Measurements from ENCODE around the gene PHOX2A.
A peak's percentile ranks its signal among the peaks of the same experiment; 100 is the strongest.

PHOX2A gene

DNA sequence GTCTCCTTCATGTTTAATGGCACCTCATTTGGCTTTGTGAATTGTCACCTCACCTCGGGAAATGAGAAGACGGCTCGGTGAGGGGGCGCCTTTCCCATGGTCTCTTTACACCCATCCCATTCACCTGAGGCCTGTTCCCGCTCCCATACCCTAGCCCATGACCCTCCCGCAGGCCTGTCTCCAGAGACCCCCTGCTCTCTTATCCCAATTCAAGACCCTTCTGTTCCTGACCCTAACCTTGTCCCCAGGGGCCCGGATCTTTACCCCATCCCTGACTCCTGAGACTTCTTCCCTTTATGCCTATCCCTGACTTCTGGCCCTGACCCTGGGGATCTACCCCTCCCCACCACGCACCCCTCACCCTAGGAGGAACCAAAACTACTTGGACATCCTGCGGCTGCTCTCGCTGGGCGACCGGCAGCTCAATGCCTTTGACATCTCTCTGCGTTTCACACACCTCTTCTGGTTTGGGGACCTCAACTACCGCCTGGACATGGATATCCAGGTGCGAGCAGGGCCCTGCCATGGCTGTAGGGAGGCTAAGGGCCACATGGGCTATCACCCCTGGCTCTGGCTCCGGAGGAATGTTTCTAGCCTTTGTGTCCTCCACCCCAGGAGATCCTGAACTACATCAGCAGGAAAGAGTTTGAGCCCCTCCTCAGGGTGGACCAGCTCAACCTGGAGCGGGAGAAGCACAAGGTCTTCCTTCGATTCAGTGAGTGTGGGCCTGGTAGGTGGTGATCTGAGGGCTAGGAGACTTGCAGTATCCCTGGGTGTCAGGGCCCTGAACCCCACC, 11.5 kb downstream of the PHOX2A start:
- ATAC-seq = no peak
- H3K9me3 Mint-ChIP-seq = no peaks in the 10 kb centered on the region
- peaks cover 19% of the 10 kb centered on the region for H3K4me1 Mint-ChIP-seq
- no peaks in the 10 kb centered on the region for H3K27me3 Mint-ChIP-seq
- peak overlapping the region in 1 of 2 donors; percentile 23 for H3K27ac Mint-ChIP-seq
- no peak overlapping the region for H3K4me3 Mint-ChIP-seq
- DNase-seq = peak in 1 of 2 donors; percentile 8

DNA sequence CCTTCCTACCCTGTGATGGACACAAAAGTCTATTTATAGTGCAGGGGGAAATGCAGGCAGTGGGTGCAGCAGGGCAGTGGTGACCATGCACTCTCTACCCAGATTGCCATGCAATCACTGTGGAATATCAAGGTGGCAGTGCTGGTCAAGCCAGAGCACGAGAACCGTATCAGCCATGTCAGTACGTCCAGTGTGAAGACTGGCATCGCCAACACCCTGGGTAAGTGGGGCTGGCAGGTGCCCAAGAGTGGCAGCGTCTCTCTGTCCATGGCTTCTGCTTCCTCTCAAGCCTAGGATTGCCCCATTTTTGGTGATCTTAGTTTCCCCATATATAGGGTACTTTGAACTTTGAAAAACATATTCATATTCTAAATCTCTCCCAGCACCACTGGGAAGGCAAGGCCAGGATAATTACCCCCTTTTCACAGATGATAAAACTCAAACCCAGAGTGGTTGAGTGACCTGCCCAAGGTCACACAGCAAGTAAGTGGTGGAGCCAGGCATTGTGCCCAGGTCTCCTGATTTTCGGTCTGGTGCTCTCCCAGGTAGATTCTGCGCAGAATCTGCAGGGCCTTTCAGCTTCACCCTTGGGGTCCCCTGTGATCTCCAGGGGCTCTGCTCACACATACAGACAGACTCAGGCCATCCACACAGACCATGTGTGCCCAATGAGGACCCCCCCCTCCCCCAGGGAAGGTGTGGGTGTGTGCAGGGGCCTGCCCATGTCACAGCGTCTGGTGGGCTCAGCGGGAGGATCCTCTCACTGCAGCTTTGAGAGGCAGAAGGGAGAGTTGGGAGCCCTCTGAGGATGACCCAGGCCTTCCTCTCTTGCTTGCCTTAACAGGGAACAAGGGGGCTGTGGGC, 12.3 kb downstream of the PHOX2A start:
- H3K4me3 Mint-ChIP-seq = no peak overlapping the region
- H3K27me3 Mint-ChIP-seq = no peaks in the 10 kb centered on the region
- peak overlapping the region in 1 of 2 donors; percentile 77 for H3K27ac Mint-ChIP-seq
- ATAC-seq = no peak
- peaks cover 22% of the 10 kb centered on the region for H3K4me1 Mint-ChIP-seq
- H3K9me3 Mint-ChIP-seq = no peaks in the 10 kb centered on the region
- peak in 1 of 2 donors; percentile 4 for DNase-seq

GRCh38 chr11:72230764-72231365, 13.1 kb downstream of the PHOX2A start:
- H3K9me3 Mint-ChIP-seq = no peaks in the 10 kb centered on the region
- DNase-seq (peak in 1 of 2 donors; percentile 7), ATAC-seq (no peak)
- peaks cover 30% of the 10 kb centered on the region for H3K4me1 Mint-ChIP-seq
- H3K27me3 Mint-ChIP-seq = no peaks in the 10 kb centered on the region
- H3K4me3 Mint-ChIP-seq = no peak overlapping the region
- H3K27ac Mint-ChIP-seq = peak overlapping the region in 1 of 2 donors; percentile 77

- DNase-seq (no peak), ATAC-seq (no peak)
- no peak overlapping the region for H3K4me3 Mint-ChIP-seq
- H3K27me3 Mint-ChIP-seq = no peaks in the 10 kb centered on the region
- no peaks in the 10 kb centered on the region for H3K9me3 Mint-ChIP-seq
- peaks cover 37% of the 10 kb centered on the region for H3K4me1 Mint-ChIP-seq
- no peak overlapping the region for H3K27ac Mint-ChIP-seq
Measured at GRCh38 chr11:72229925-72230763, 13.8 kb downstream of the PHOX2A start.

- no peaks in the 10 kb centered on the region for H3K27me3 Mint-ChIP-seq
- ATAC-seq (no peak), DNase-seq (no peak)
- no peak overlapping the region for H3K4me3 Mint-ChIP-seq
- no peaks in the 10 kb centered on the region for H3K9me3 Mint-ChIP-seq
- H3K4me1 Mint-ChIP-seq = peaks cover 36% of the 10 kb centered on the region
- H3K27ac Mint-ChIP-seq = peak overlapping the region; percentile 16 to 49
Measured at GRCh38 chr11:72229336-72229924, 14.5 kb downstream of the PHOX2A start.

DNA sequence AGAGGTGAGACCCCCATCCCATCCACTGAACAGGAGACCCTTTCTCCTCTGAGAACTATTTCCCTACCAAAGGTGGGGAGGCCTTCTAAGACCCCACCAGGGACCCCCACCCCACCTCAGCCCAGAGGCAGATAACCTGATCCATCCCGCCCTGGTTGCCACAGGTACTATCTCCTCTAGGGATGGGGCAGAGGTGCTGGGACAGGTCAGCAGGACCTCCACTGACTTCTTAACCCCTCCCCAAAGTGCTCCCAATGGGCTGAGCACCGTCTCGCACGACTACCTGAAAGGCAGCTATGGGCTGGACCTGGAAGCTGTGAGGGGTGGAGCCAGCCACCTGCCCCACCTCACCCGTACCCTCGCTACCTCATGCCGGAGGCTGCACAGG, 15.1 kb downstream of the PHOX2A start:
- ATAC-seq (no peak), DNase-seq (no peak)
- Mint-ChIP-seq H3K9me3 (no peaks in the 10 kb centered on the region), H3K27me3 (no peaks in the 10 kb centered on the region), H3K27ac (no peak overlapping the region), H3K4me1 (peaks cover 30% of the 10 kb centered on the region), H3K4me3 (no peak overlapping the region)

DNA sequence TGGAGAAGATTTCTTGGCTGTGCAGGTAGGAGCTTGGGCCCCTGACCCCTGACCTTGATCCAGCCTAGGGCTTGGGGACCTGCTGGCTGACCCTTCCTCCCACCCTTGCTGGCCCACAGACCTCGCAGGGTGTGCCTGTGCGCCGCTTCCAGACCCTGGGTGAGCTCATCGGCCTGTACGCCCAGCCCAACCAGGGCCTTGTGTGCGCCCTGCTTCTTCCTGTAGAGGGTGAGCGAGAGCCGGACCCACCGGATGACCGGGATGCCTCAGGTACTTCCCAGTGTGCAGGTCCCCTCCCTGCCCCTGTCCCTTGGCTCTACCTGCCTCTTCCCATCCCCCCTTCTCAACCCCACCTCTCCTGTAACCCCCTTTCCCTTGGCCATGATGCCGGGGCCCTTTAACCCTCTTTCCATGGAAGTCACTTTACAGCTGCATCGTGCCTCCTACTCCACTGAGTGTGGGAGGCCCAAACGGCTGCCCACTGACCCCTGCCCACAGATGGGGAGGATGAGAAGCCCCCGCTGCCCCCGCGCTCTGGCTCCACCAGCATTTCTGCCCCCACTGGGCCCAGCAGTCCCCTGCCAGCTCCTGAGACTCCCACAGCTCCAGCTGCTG, 15.6 kb downstream of the PHOX2A start:
- DNase-seq = no peak
- Mint-ChIP-seq H3K27ac (no peak overlapping the region), H3K4me3 (no peak overlapping the region), H3K9me3 (no peaks in the 10 kb centered on the region), H3K4me1 (peaks cover 29% of the 10 kb centered on the region), H3K27me3 (no peaks in the 10 kb centered on the region)
- no peak for ATAC-seq

DNA sequence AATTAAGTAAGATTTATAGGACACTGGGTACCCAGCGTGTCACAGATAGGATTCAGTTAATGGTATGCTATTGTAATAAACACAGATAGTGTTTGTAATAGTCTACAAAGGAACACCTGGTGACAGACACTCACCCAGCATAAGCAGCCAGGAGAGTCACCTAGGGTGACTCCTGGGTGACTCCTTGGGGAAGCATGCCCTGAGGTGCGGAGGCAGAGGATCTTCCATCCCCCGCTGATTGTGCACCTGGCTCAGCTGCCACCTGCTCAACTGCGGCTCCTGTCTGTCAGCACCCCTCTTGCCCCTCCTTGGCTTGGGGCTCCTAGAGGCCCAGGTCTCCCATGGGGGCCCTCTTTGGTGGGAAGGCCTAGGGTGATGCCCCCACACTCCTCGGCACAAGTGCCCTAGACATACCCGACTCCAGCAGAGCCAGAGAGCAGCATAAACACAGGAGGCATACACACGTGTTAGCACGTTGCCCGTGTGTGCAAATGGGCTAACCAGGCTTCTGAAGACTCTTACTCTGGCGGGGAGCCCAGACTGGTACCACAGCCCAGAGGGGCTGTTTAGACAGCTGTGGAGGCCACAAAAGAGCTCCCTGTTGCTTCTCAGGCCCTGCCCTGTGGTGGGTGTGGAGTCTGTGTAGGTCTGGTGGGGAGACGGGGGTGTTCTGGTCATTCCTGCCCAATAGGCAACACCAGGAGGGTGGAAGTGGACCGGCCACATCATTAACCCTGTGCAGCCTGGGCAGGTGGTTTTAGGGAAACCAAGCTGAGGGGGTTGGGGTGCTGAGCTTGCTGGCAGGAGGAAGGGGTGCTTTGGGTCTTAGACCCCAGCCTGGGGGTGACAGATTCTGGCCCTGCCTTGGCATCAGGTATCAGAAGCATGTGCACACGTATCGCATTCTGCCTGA, 16.4 kb downstream of the PHOX2A start:
- H3K9me3 Mint-ChIP-seq = no peaks in the 10 kb centered on the region
- peak overlapping the region in 1 of 2 donors; percentile 66 for H3K27ac Mint-ChIP-seq
- peaks cover 33% of the 10 kb centered on the region for H3K4me1 Mint-ChIP-seq
- ATAC-seq (no peak), DNase-seq (peak in 1 of 2 donors; percentile 8)
- no peak overlapping the region for H3K4me3 Mint-ChIP-seq
- H3K27me3 Mint-ChIP-seq = no peaks in the 10 kb centered on the region

DNA sequence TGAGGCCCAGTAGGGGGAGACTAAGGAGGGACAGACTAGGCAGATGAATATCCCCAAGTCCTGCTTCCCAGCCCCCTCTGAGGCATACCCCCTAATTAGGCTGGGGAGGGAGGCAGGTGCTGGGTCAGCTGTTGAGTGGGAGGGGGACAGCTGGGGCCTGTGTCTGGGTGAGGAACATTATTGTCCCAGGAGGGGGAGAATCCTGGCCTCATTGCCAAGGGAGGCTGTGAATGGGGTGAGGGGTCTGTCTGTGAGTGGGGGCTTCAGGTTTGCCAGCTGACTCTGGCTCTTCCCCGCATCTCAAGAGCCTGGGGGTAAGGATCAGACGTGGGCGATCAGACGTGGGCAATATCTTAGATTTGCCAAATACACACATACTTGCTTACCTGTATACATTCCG, 17.3 kb downstream of the PHOX2A start:
- ATAC-seq (no peak), DNase-seq (peak in 1 of 2 donors; percentile 9)
- Mint-ChIP-seq H3K4me3 (no peak overlapping the region), H3K9me3 (no peaks in the 10 kb centered on the region), H3K27me3 (no peaks in the 10 kb centered on the region), H3K27ac (peak overlapping the region in 1 of 2 donors; percentile 37), H3K4me1 (peaks cover 41% of the 10 kb centered on the region)

GRCh38 chr11:72225411-72225951, 18.5 kb downstream of the PHOX2A start:
- Mint-ChIP-seq H3K27me3 (no peaks in the 10 kb centered on the region), H3K4me3 (peak overlapping the region; percentile 86 to 97), H3K27ac (peak overlapping the region; percentile 83 to 97), H3K9me3 (no peaks in the 10 kb centered on the region), H3K4me1 (peaks cover 48% of the 10 kb centered on the region)
- peak; percentile 37 for ATAC-seq
- peak; percentile 31 to 48 for DNase-seq

GRCh38 chr11:72224564-72225410, 19.2 kb downstream of the PHOX2A start, which contains the start of gene INPPL1:
Gene INPPL1, plus strand, starts transcription at chr11:72224767. Its CDS starts 218 bp downstream, at chr11:72224985.
- H3K4me1 Mint-ChIP-seq = peaks cover 48% of the 10 kb centered on the region
- H3K27ac Mint-ChIP-seq = peak within 1 kb of the TSS; percentile 97
- DNase-seq = peak; percentile 41 to 52
- H3K4me3 Mint-ChIP-seq = peak within 1 kb of the TSS; percentile 93 to 97
- peak; percentile 11 for ATAC-seq
- no peaks in the 10 kb centered on the region for H3K9me3 Mint-ChIP-seq
- no peaks in the 10 kb centered on the region for H3K27me3 Mint-ChIP-seq

Data from stimulated activated naive CD8-positive, alpha-beta T cell treated with anti-CD3 and anti-CD28 coated beads, Interleukin-15, amount 100 ng/mL, for 72 hours (primary cell).